HUES64 (cell line): Measurements from ENCODE around the gene YDJC.
"Not testable (repeated sequence)": the region's sequence is repeated elsewhere in the genome, so short reads cannot be mapped to it uniquely, and the experiment has no call there.

Source experiments
- H3K27ac ChIP-seq: 2 replicates; pipeline ENCODE4 v1.7.0; 2013; ENCODE audit warnings: low read depth, low read length, inconsistent platforms
- H3K27me3 ChIP-seq: 2 replicates; pipeline ENCODE4 v1.6.1; 2013; ENCODE audit warnings: mild to moderate bottlenecking, low read length; ENCODE audit not compliant: insufficient read depth
- H3K36me3 ChIP-seq: 2 replicates; pipeline ENCODE4 v1.6.1; 2013; ENCODE audit warnings: mild to moderate bottlenecking, low read length; ENCODE audit not compliant: insufficient read depth
- H3K4me1 ChIP-seq: 2 replicates; pipeline ENCODE4 v1.6.1; 2013; ENCODE audit warnings: mild to moderate bottlenecking, low read length, moderate library complexity; ENCODE audit not compliant: insufficient read depth
- H3K4me3 ChIP-seq: 2 replicates; pipeline ENCODE4 v1.5.1; 2013; ENCODE audit warnings: mild to moderate bottlenecking, low read length, moderate library complexity
- H3K9ac ChIP-seq: 2 replicates; pipeline ENCODE4 v1.6.1; 2013; ENCODE audit warnings: mild to moderate bottlenecking, low read depth, low read length
- H3K9me3 ChIP-seq: 2 replicates; pipeline ENCODE4 v1.6.1; 2013; ENCODE audit warnings: low read depth, low read length; ENCODE audit not compliant: insufficient read depth
- WGBS: fragments of 150-250, 120-280 bp; methylation state at CpG from one replicate; pipeline ENCODE4 v1.1.7; 2013; ENCODE audit warnings: missing lambda C conversion rate; 5-methylcytosine and 5-hydroxymethylcytosine counted together

YDJC gene

DNA sequence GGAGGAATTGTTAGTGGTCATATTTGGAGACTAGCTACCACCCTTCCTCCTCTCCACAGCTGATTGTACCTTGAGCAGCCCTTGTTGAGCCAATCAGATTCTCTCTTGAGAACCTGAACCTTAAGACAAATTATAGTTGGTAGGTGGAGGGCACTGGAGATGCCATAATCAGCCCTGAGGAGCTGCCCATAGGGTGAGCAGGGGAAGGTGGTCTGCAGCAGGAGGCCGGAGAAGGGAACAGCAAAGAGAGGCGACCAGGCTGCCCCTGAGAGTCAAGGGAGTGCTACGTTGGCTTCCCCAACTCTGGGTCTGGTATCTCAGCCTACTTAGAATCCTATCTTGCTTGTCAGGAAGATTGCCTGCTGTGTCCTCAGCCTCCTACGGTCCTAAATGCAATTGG, 9.5 kb upstream of the YDJC start:
- Histone ChIP-seq H3K4me1 (no peaks in the 10 kb centered on the region), H3K36me3 (peaks cover 7% of the 10 kb centered on the region; the same call in 1 of the 2 replicates), H3K9me3 (no peaks in the 10 kb centered on the region), H3K4me3 (no peak overlapping the region), H3K27ac (no peak overlapping the region), H3K9ac (no peak overlapping the region), H3K27me3 (peaks cover 6% of the 10 kb centered on the region; the same call in 1 of the 2 replicates)
- 88% methylated on average over 4 of the region's 4 CpGs for WGBS

DNA sequence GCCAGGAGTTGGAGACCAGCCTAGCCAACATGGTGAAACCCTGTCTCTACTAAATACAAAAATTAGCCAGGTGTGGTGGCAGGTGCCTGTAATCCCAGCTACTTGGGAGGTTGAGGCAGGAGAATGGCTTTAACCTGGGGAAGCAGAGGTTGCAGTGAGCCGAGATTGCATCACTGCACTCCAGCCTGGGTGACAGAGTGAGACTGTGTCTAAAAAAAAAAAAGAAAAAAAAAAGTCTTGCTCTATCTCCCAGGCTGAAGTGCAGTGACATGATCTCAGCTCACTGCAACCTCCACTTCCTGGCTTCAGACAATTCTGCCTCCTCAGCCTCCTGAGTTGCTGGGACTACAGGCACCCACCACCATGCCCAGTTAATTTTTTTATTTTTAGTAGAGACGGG, 7.6 kb upstream of the YDJC start:
- H3K27me3 ChIP-seq, H3K36me3 ChIP-seq, H3K9ac ChIP-seq, H3K4me1 ChIP-seq, H3K4me3 ChIP-seq, H3K27ac ChIP-seq, H3K9me3 ChIP-seq: not testable (repeated sequence)
- WGBS: 94% methylated on average over 2 of the region's 2 CpGs

- H3K9ac ChIP-seq: no peak overlapping the region
- peaks cover 6% of the 10 kb centered on the region; the same call in 1 of the 2 replicates for H3K27me3 ChIP-seq
- no peaks in the 10 kb centered on the region for H3K36me3 ChIP-seq
- no peaks in the 10 kb centered on the region for H3K4me1 ChIP-seq
- H3K4me3 ChIP-seq: no peak overlapping the region
- WGBS: 92% methylated on average over 17 of the region's 17 CpGs
- no peaks in the 10 kb centered on the region for H3K9me3 ChIP-seq
- no peak overlapping the region for H3K27ac ChIP-seq
Measured at GRCh38 chr22:21636629-21637218, 6.9 kb upstream of the YDJC start.

DNA sequence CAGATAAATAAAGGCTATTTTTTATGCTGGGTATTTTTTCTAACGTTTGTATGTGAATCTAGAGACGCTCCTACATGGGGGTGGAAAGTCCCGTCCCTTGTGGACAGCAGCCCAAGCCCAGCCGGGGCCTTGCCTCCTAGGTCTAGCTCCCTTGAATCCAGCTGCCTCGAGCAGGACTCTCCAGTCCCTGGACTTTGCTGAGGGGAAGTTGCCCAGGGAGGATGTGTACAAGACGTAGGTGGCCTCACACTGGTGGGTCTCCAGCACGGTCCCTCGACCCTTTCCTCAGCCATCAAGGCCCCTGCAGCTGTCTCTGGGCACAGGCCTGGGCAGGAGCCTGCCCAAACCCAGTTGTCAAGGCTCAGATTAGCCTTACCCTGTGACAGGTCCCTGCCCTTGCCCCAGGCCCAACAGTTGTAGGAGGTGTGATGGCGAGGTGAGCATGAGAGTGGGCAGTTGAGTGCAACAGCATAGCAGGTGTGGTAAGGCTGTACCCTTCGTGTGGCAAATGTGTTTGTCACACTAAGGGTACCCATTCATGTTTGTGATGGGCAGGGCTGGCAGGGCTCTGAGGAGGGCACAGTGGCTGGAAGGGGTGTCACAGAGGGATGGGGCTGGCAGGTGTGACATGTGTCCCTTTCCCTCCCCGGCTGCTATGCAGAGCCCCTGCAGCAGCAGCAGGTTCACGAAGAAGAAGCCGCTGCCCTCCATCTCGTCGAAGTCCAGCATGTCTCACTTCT, 6.1 kb upstream of the YDJC start:
- Histone ChIP-seq H3K27ac (no peak overlapping the region), H3K36me3 (no peaks in the 10 kb centered on the region), H3K9me3 (no peaks in the 10 kb centered on the region), H3K4me3 (no peak overlapping the region), H3K4me1 (no peaks in the 10 kb centered on the region), H3K27me3 (peaks cover 5% of the 10 kb centered on the region; the same call in 1 of the 2 replicates), H3K9ac (no peak overlapping the region)
- 87% methylated on average over 15 of the region's 15 CpGs for WGBS

GRCh38 chr22:21634844-21635243, 5.0 kb upstream of the YDJC start:
- H3K9ac ChIP-seq: no peak overlapping the region
- 90% methylated on average over 19 of the region's 19 CpGs for WGBS

GRCh38 chr22:21634081-21634480, 4.3 kb upstream of the YDJC start:
- Histone ChIP-seq H3K9me3 (no peaks in the 10 kb centered on the region), H3K27me3 (no peaks in the 10 kb centered on the region), H3K4me3 (no peak overlapping the region), H3K9ac (no peak overlapping the region), H3K27ac (no peak overlapping the region), H3K36me3 (no peaks in the 10 kb centered on the region), H3K4me1 (no peaks in the 10 kb centered on the region)
- WGBS: 92% methylated on average over 16 of the region's 16 CpGs

More at GRCh38 chr22:21634844-21635243, 5.0 kb upstream of the YDJC start:
- Histone ChIP-seq H3K4me3 (no peak overlapping the region), H3K9me3 (no peaks in the 10 kb centered on the region), H3K27ac (no peak overlapping the region), H3K4me1 (no peaks in the 10 kb centered on the region), H3K27me3 (no peaks in the 10 kb centered on the region), H3K36me3 (no peaks in the 10 kb centered on the region)

- no peaks in the 10 kb centered on the region for H3K4me1 ChIP-seq
- no peak overlapping the region for H3K9ac ChIP-seq
- 0 out of 2 replicates have a peak, but pooled peaks cover under 1% of the 10 kb centered on the region for H3K36me3 ChIP-seq
- no peak overlapping the region for H3K4me3 ChIP-seq
- no peaks in the 10 kb centered on the region for H3K9me3 ChIP-seq
- H3K27ac ChIP-seq: no peak overlapping the region
- 86% methylated on average over 4 of the region's 4 CpGs for WGBS
- H3K27me3 ChIP-seq: no peaks in the 10 kb centered on the region
Measured at GRCh38 chr22:21633481-21633880, 3.7 kb upstream of the YDJC start.

GRCh38 chr22:21632931-21633330, 3.1 kb upstream of the YDJC start:
- Histone ChIP-seq H3K4me3 (no peak overlapping the region), H3K27me3 (no peaks in the 10 kb centered on the region), H3K9me3 (no peaks in the 10 kb centered on the region), H3K36me3 (peaks cover 6% of the 10 kb centered on the region), H3K27ac (no peak overlapping the region), H3K9ac (no peak overlapping the region), H3K4me1 (no peaks in the 10 kb centered on the region)
- WGBS: 95% methylated on average over 18 of the region's 18 CpGs

GRCh38 chr22:21632237-21632895, 2.5 kb upstream of the YDJC start, which contains the start of gene CCDC116:
Gene CCDC116 (plus strand): TSS chr22:21632760. CDS start chr22:21633182, 422 bp downstream.
- Histone ChIP-seq H3K36me3 (peaks cover 11% of the 10 kb centered on the region), H3K27me3 (no peaks in the 10 kb centered on the region), H3K9me3 (no peaks in the 10 kb centered on the region), H3K27ac (no peak within 1 kb of the TSS), H3K4me3 (no peak within 1 kb of the TSS), H3K4me1 (no peaks in the 10 kb centered on the region), H3K9ac (no peak within 1 kb of the TSS)
- WGBS: 88% methylated on average over 27 of the region's 27 CpGs

- Histone ChIP-seq H3K9ac (no peak overlapping the region), H3K4me3 (no peak overlapping the region), H3K9me3 (no peaks in the 10 kb centered on the region), H3K4me1 (no peaks in the 10 kb centered on the region), H3K27me3 (no peaks in the 10 kb centered on the region), H3K36me3 (peaks cover 16% of the 10 kb centered on the region), H3K27ac (no peak overlapping the region)
- 87% methylated on average over 4 of the region's 4 CpGs for WGBS
Measured at GRCh38 chr22:21631025-21631424, 1.2 kb upstream of the YDJC start.
